ENCODE data around the gene ZBTB12.
"Not testable (repeated sequence)": the region's sequence is repeated elsewhere in the genome, so short reads cannot be mapped to it uniquely, and the experiment has no call there.

ZBTB12 gene

GRCh38 chr6:31915351-31915750, 13.5 kb upstream of the ZBTB12 start:
- no peak overlapping the region for H3K27ac Mint-ChIP-seq (ENCODE audit: low read depth)
- DNase-seq (ENCODE audit: low spot score in 2 of 2) (no peak), ATAC-seq (replicated peaks; ENCODE audit: extremely low read depth, poor library complexity, severe bottlenecking) (no peak)
- H3K36me3 Mint-ChIP-seq (ENCODE audit: insufficient read depth) = no peaks in the 10 kb centered on the region
- H3K4me3 Mint-ChIP-seq = no peak overlapping the region
- peaks cover 27% of the 10 kb centered on the region for H3K27me3 Mint-ChIP-seq
- H3K9me3 Mint-ChIP-seq = no peaks in the 10 kb centered on the region
- no peaks in the 10 kb centered on the region for H3K4me1 Mint-ChIP-seq

- H3K4me1 Mint-ChIP-seq = no peaks in the 10 kb centered on the region
- H3K4me3 Mint-ChIP-seq = no peak overlapping the region
- no peaks in the 10 kb centered on the region for H3K9me3 Mint-ChIP-seq
- no peak overlapping the region for H3K27ac Mint-ChIP-seq (ENCODE audit: low read depth)
- DNase-seq (ENCODE audit: low spot score in 2 of 2) (no peak), ATAC-seq (replicated peaks; ENCODE audit: extremely low read depth, poor library complexity, severe bottlenecking) (no peak)
- peaks cover 27% of the 10 kb centered on the region for H3K27me3 Mint-ChIP-seq
- peaks cover 2% of the 10 kb centered on the region for H3K36me3 Mint-ChIP-seq (ENCODE audit: insufficient read depth)
These were observed 10.1 kb upstream of the ZBTB12 start for GRCh38 chr6:31911826-31912585.

- not testable (repeated sequence) for DNase-seq (ENCODE audit: low spot score in 2 of 2); H3K4me1 Mint-ChIP-seq; H3K36me3 Mint-ChIP-seq (ENCODE audit: insufficient read depth); H3K4me3 Mint-ChIP-seq; ATAC-seq (replicated peaks; ENCODE audit: extremely low read depth, poor library complexity, severe bottlenecking); H3K27ac Mint-ChIP-seq (ENCODE audit: low read depth); H3K9me3 Mint-ChIP-seq
- H3K27me3 Mint-ChIP-seq = peaks cover 18% of the 10 kb centered on the region
These were observed 7.4 kb upstream of the ZBTB12 start for GRCh38 chr6:31909298-31909697.

GRCh38 chr6:31908791-31909190, 6.9 kb upstream of the ZBTB12 start:
- Mint-ChIP-seq H3K27ac (ENCODE audit: low read depth) (no peak overlapping the region), H3K27me3 (peaks cover 18% of the 10 kb centered on the region), H3K36me3 (ENCODE audit: insufficient read depth) (peaks cover 2% of the 10 kb centered on the region), H3K9me3 (no peaks in the 10 kb centered on the region), H3K4me1 (no peaks in the 10 kb centered on the region), H3K4me3 (no peak overlapping the region)
- ATAC-seq (replicated peaks; ENCODE audit: extremely low read depth, poor library complexity, severe bottlenecking) = no peak
- DNase-seq (ENCODE audit: low spot score in 2 of 2) = no peak

GRCh38 chr6:31908255-31908654, 6.4 kb upstream of the ZBTB12 start:
- H3K27me3 Mint-ChIP-seq = peaks cover 18% of the 10 kb centered on the region
- not testable (repeated sequence) for ATAC-seq (replicated peaks; ENCODE audit: extremely low read depth, poor library complexity, severe bottlenecking); H3K36me3 Mint-ChIP-seq (ENCODE audit: insufficient read depth); H3K4me1 Mint-ChIP-seq; H3K4me3 Mint-ChIP-seq; H3K9me3 Mint-ChIP-seq; DNase-seq (ENCODE audit: low spot score in 2 of 2); H3K27ac Mint-ChIP-seq (ENCODE audit: low read depth)

GRCh38 chr6:31907158-31907813, 5.4 kb upstream of the ZBTB12 start:
- DNase-seq (ENCODE audit: low spot score in 2 of 2) = no peak
- H3K4me3 Mint-ChIP-seq = no peak overlapping the region
- ATAC-seq (replicated peaks; ENCODE audit: extremely low read depth, poor library complexity, severe bottlenecking) = no peak
- no peak overlapping the region for H3K27ac Mint-ChIP-seq (ENCODE audit: low read depth)
- peaks cover 13% of the 10 kb centered on the region for H3K27me3 Mint-ChIP-seq
- H3K4me1 Mint-ChIP-seq = peaks cover 10% of the 10 kb centered on the region
- H3K36me3 Mint-ChIP-seq (ENCODE audit: insufficient read depth) = peaks cover 7% of the 10 kb centered on the region
- H3K9me3 Mint-ChIP-seq = no peaks in the 10 kb centered on the region

GRCh38 chr6:31906727-31907126, 4.8 kb upstream of the ZBTB12 start:
- H3K27ac Mint-ChIP-seq (ENCODE audit: low read depth); ATAC-seq (replicated peaks; ENCODE audit: extremely low read depth, poor library complexity, severe bottlenecking); H3K27me3 Mint-ChIP-seq; H3K9me3 Mint-ChIP-seq; H3K4me3 Mint-ChIP-seq; DNase-seq (ENCODE audit: low spot score in 2 of 2); H3K36me3 Mint-ChIP-seq (ENCODE audit: insufficient read depth): not testable (repeated sequence)
- peaks cover 13% of the 10 kb centered on the region for H3K4me1 Mint-ChIP-seq

- H3K27me3 Mint-ChIP-seq = peaks cover 8% of the 10 kb centered on the region
- no peak overlapping the region for H3K27ac Mint-ChIP-seq (ENCODE audit: low read depth)
- no peaks in the 10 kb centered on the region for H3K9me3 Mint-ChIP-seq
- H3K4me3 Mint-ChIP-seq = no peak overlapping the region
- H3K36me3 Mint-ChIP-seq (ENCODE audit: insufficient read depth) = peaks cover 8% of the 10 kb centered on the region
- ATAC-seq (replicated peaks; ENCODE audit: extremely low read depth, poor library complexity, severe bottlenecking) (no peak), DNase-seq (ENCODE audit: low spot score in 2 of 2) (no peak)
- peaks cover 13% of the 10 kb centered on the region for H3K4me1 Mint-ChIP-seq
These were observed 4.2 kb upstream of the ZBTB12 start for GRCh38 chr6:31906122-31906521.

GRCh38 chr6:31905041-31905440, 3.2 kb upstream of the ZBTB12 start:
- ATAC-seq (replicated peaks; ENCODE audit: extremely low read depth, poor library complexity, severe bottlenecking) (no peak), DNase-seq (ENCODE audit: low spot score in 2 of 2) (no peak)
- Mint-ChIP-seq H3K36me3 (ENCODE audit: insufficient read depth) (peaks cover 11% of the 10 kb centered on the region), H3K27me3 (peaks cover 8% of the 10 kb centered on the region), H3K4me3 (no peak overlapping the region), H3K27ac (ENCODE audit: low read depth) (no peak overlapping the region), H3K9me3 (no peaks in the 10 kb centered on the region), H3K4me1 (peaks cover 13% of the 10 kb centered on the region)

- H3K9me3 Mint-ChIP-seq = no peaks in the 10 kb centered on the region
- H3K27ac Mint-ChIP-seq (ENCODE audit: low read depth) = no peak overlapping the region
- peaks cover 8% of the 10 kb centered on the region for H3K27me3 Mint-ChIP-seq
- H3K4me1 Mint-ChIP-seq = peaks cover 22% of the 10 kb centered on the region
- DNase-seq (ENCODE audit: low spot score in 2 of 2) = no peak
- H3K36me3 Mint-ChIP-seq (ENCODE audit: insufficient read depth) = peaks cover 9% of the 10 kb centered on the region
- H3K4me3 Mint-ChIP-seq = no peak overlapping the region
- no peak for ATAC-seq (replicated peaks; ENCODE audit: extremely low read depth, poor library complexity, severe bottlenecking)
These were observed 2.1 kb upstream of the ZBTB12 start for GRCh38 chr6:31903957-31904356.

GRCh38 chr6:31901415-31901952, 402 bp downstream of the ZBTB12 start:
- H3K36me3 Mint-ChIP-seq (ENCODE audit: insufficient read depth) = peaks cover 18% of the 10 kb centered on the region
- peak overlapping the region; percentile 2 for H3K27ac Mint-ChIP-seq (ENCODE audit: low read depth)
- H3K9me3 Mint-ChIP-seq = no peaks in the 10 kb centered on the region
- H3K4me1 Mint-ChIP-seq = peaks cover 37% of the 10 kb centered on the region
- H3K4me3 Mint-ChIP-seq = peak overlapping the region; percentile 85
- DNase-seq (ENCODE audit: low spot score in 2 of 2) (peak; percentile 37 to 38), ATAC-seq (replicated peaks; ENCODE audit: extremely low read depth, poor library complexity, severe bottlenecking) (peak; percentile 22)
- H3K27me3 Mint-ChIP-seq = peaks cover 5% of the 10 kb centered on the region

GRCh38 chr6:31900917-31901414, 920 bp downstream of the ZBTB12 start:
- Mint-ChIP-seq H3K4me1 (peaks cover 42% of the 10 kb centered on the region), H3K4me3 (peak overlapping the region; percentile 85), H3K27ac (ENCODE audit: low read depth) (no peak overlapping the region), H3K36me3 (ENCODE audit: insufficient read depth) (peaks cover 19% of the 10 kb centered on the region), H3K27me3 (no peaks in the 10 kb centered on the region), H3K9me3 (no peaks in the 10 kb centered on the region)
- no peak for ATAC-seq (replicated peaks; ENCODE audit: extremely low read depth, poor library complexity, severe bottlenecking)
- DNase-seq (ENCODE audit: low spot score in 2 of 2) = no peak
